ENCODE data around the gene FBN3. TPM values are rescaled to one million over a fixed set of nuclear protein-coding genes. Genes with fewer than 3 reads are reported as not detected.

FBN3 gene
- total and polyA plus RNA-seq, 2 experiments from 2014 or later, result 5.6 to 15.1 TPM

- Histone ChIP-seq H3K9me3 (ENCODE audit: low read depth) (no peaks in the 10 kb centered on the region), H3K4me1 (ENCODE audit: low read depth) (no peaks in the 10 kb centered on the region), H3K4me3 (no peak overlapping the region), H3K27ac (no peak overlapping the region), H3K36me3 (no peaks in the 10 kb centered on the region), H3K27me3 (no peaks in the 10 kb centered on the region)
- no peak for TF ChIP-seq CTCF (IDR thresholded peaks at IDR 0.05; ENCODE audit: low read depth, low read length)
- DNase-seq (ENCODE audit: low read depth in 1 of 2, low spot score in 1 of 2), result no peak
Observed at GRCh38 chr19:8086849-8087248, 62.5 kb downstream of the FBN3 start.

GRCh38 chr19:8085598-8086408 lies 63.6 kb downstream of the FBN3 start:
- Histone ChIP-seq H3K27me3 (no peaks in the 10 kb centered on the region), H3K27ac (peak overlapping the region; percentile 56), H3K4me1 (ENCODE audit: low read depth) (no peaks in the 10 kb centered on the region), H3K4me3 (no peak overlapping the region), H3K36me3 (no peaks in the 10 kb centered on the region), H3K9me3 (ENCODE audit: low read depth) (no peaks in the 10 kb centered on the region)
- DNase-seq (ENCODE audit: low read depth in 1 of 2, low spot score in 1 of 2), result peak in 1 of 2 donors; percentile 21
- TF ChIP-seq CTCF (IDR thresholded peaks at IDR 0.05; ENCODE audit: low read depth, low read length), result no peak

- no peak for DNase-seq (ENCODE audit: low read depth in 1 of 2, low spot score in 1 of 2)
- H3K27me3 ChIP-seq, result no peaks in the 10 kb centered on the region
- no peaks in the 10 kb centered on the region for H3K4me1 ChIP-seq (ENCODE audit: low read depth)
- H3K4me3 ChIP-seq, result no peak overlapping the region
- H3K27ac ChIP-seq, result no peak overlapping the region
- TF ChIP-seq CTCF (IDR thresholded peaks at IDR 0.05; ENCODE audit: low read depth, low read length), result no peak
- no peaks in the 10 kb centered on the region for H3K36me3 ChIP-seq
- H3K9me3 ChIP-seq (ENCODE audit: low read depth), result no peaks in the 10 kb centered on the region
Observed at GRCh38 chr19:8084152-8084551, 65.2 kb downstream of the FBN3 start.

GRCh38 chr19:8083141-8083540 lies 66.3 kb downstream of the FBN3 start:
- no peak for DNase-seq (ENCODE audit: low read depth in 1 of 2, low spot score in 1 of 2)
- TF ChIP-seq CTCF (IDR thresholded peaks at IDR 0.05; ENCODE audit: low read depth, low read length), result no peak
- Histone ChIP-seq H3K27ac (no peak overlapping the region), H3K4me3 (no peak overlapping the region), H3K27me3 (no peaks in the 10 kb centered on the region), H3K4me1 (ENCODE audit: low read depth) (no peaks in the 10 kb centered on the region), H3K36me3 (no peaks in the 10 kb centered on the region), H3K9me3 (ENCODE audit: low read depth) (no peaks in the 10 kb centered on the region)

GRCh38 chr19:8081569-8082550 lies 67.5 kb downstream of the FBN3 start:
- Histone ChIP-seq H3K9me3 (ENCODE audit: low read depth) (no peaks in the 10 kb centered on the region), H3K4me1 (ENCODE audit: low read depth) (no peaks in the 10 kb centered on the region), H3K27ac (no peak overlapping the region), H3K27me3 (no peaks in the 10 kb centered on the region), H3K4me3 (no peak overlapping the region), H3K36me3 (no peaks in the 10 kb centered on the region)
- DNase-seq (ENCODE audit: low read depth in 1 of 2, low spot score in 1 of 2), result peak in 1 of 2 donors; percentile 70
- no peak for TF ChIP-seq CTCF (IDR thresholded peaks at IDR 0.05; ENCODE audit: low read depth, low read length)

Measured in cardiac muscle cell (in vitro differentiated cells and primary cell).